ENCODE data around the gene SLC25A29.

DNA sequence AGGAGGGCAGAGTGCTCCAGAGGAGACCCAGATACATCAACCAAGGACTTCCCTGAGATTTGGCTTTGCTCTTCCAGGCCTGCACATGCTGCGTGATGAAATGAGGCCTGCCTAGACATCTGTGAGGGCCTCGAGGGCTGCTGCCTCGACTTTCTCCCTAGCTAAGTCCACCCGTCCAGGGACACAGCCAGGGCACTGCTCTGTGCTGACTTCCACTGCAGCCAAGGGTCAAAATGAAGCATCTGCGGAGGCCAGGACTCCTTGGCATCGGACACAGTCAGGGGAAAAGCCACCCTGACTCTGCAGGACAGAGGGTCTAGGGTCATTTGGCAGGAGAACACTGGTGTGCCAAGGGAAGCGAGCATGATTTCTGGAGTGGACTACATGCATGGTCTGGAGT, 27.6 kb upstream of the SLC25A29 start:
- TF ChIP-seq, protein P1, sequence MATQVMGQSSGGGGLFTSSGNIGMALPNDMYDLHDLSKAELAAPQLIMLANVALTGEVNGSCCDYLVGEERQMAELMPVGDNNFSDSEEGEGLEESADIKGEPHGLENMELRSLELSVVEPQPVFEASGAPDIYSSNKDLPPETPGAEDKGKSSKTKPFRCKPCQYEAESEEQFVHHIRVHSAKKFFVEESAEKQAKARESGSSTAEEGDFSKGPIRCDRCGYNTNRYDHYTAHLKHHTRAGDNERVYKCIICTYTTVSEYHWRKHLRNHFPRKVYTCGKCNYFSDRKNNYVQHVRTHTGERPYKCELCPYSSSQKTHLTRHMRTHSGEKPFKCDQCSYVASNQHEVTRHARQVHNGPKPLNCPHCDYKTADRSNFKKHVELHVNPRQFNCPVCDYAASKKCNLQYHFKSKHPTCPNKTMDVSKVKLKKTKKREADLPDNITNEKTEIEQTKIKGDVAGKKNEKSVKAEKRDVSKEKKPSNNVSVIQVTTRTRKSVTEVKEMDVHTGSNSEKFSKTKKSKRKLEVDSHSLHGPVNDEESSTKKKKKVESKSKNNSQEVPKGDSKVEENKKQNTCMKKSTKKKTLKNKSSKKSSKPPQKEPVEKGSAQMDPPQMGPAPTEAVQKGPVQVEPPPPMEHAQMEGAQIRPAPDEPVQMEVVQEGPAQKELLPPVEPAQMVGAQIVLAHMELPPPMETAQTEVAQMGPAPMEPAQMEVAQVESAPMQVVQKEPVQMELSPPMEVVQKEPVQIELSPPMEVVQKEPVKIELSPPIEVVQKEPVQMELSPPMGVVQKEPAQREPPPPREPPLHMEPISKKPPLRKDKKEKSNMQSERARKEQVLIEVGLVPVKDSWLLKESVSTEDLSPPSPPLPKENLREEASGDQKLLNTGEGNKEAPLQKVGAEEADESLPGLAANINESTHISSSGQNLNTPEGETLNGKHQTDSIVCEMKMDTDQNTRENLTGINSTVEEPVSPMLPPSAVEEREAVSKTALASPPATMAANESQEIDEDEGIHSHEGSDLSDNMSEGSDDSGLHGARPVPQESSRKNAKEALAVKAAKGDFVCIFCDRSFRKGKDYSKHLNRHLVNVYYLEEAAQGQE (IDR thresholded peaks at IDR 0.05; ENCODE audit: low read depth): no peak
- TF ChIP-seq EP300 (IDR thresholded peaks at IDR 0.05; ENCODE audit: borderline replicate concordance): no peak
- no peak for TF ChIP-seq TAF1 (IDR thresholded peaks at IDR 0.05; ENCODE audit: low read depth)
- no peak for TF ChIP-seq RAD21 (IDR thresholded peaks at IDR 0.05; ENCODE audit: low read depth)
- no peak for TF ChIP-seq ZBTB7A (IDR thresholded peaks at IDR 0.05; ENCODE audit: low read depth)
- TF ChIP-seq YY1 (IDR thresholded peaks at IDR 0.05; ENCODE audit: low read depth): no peak
- TF ChIP-seq TCF12 (IDR thresholded peaks at IDR 0.05; ENCODE audit: low read depth): no peak
- TF ChIP-seq, protein P2, sequence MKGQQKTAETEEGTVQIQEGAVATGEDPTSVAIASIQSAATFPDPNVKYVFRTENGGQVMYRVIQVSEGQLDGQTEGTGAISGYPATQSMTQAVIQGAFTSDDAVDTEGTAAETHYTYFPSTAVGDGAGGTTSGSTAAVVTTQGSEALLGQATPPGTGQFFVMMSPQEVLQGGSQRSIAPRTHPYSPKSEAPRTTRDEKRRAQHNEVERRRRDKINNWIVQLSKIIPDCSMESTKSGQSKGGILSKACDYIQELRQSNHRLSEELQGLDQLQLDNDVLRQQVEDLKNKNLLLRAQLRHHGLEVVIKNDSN (IDR thresholded peaks at IDR 0.05): no peak
- TF ChIP-seq MAX (IDR thresholded peaks at IDR 0.05): no peak
- no peak for TF ChIP-seq EGR1 (IDR thresholded peaks at IDR 0.05)
- no peak for TF ChIP-seq CEBPB (IDR thresholded peaks at IDR 0.05)
- no peak for TF ChIP-seq CREB1 (IDR thresholded peaks at IDR 0.05; ENCODE audit: low read depth)

Data from Ishikawa (cell line).